Right lobe of liver (tissue), 6 donors: ENCODE measurements around the gene GNG11. TPM values are rescaled to one million over a fixed set of nuclear protein-coding genes. Genes with fewer than 3 reads are reported as not detected.

ENCODE experiments used
- ATAC-seq, 4 donors: fragments of 200-7000 bp; cut with Tn5 transposase; one replicate each; pipeline ENCODE4 v1.9.1; 2020; ENCODE audit warnings: mild to moderate bottlenecking in 4 of 4, moderate library complexity in 4 of 4
- DNase-seq, 3 donors: peaks; one replicate each; pipeline ENCODE4 v3.0.0-alpha.2; 2020
- H3K27ac ChIP-seq, 3 donors: fragments of 200-600 bp; one replicate each; pipeline ENCODE4 v1.8.0; 2022
- H3K27me3 ChIP-seq, 2 donors: fragments of 200-600 bp; one replicate each; pipeline ENCODE4 v1.8.0; 2022
- H3K36me3 ChIP-seq, 4 donors: fragments of 200-600 bp; sonication (generic) in 1 of 4; one replicate each; pipeline versions ENCODE4 v1.5.1 to v1.8.0; 2017 to 2022; ENCODE audit warnings: control low read depth in 1 of 4
- H3K4me1 ChIP-seq, 4 donors: fragments of 200-600 bp; sonication (generic) in 1 of 4; one replicate each; pipeline versions ENCODE4 v1.5.1 to v1.8.0; 2017 to 2022; ENCODE audit warnings: control low read depth in 1 of 4
- H3K4me3 ChIP-seq, 3 donors: fragments of 200-600 bp; one replicate each; pipeline ENCODE4 v1.8.0; 2022
- H3K9me3 ChIP-seq, 4 donors: fragments of 200-600 bp; sonication (generic) in 1 of 4; one replicate each; pipeline versions ENCODE4 v1.5.1 to v1.8.0; 2017 to 2022; ENCODE audit warnings: control low read depth in 1 of 4
- POLR2A ChIP-seq: fragments of 450-650 bp; IDR thresholded peaks from one replicate; pipeline ENCODE4 v1.6.1; 2017; ENCODE audit warnings: antibody characterized with exemption, mild to moderate bottlenecking
- WGBS: methylation state at CpG from one replicate; pipeline ENCODE4 v1.1.6; 2018; ENCODE audit warnings: low coverage, low lambda C conversion rate; ENCODE audit not compliant: insufficient coverage; ENCODE audit errors: missing lambda C conversion rate; 5-methylcytosine and 5-hydroxymethylcytosine counted together
- intact Hi-C, 2 donors: fragments of 100-400 bp; cut with DNase I; formaldehyde crosslinking; loops; one replicate each; pipeline versions ENCODE4 v1.11.2 to v1.14.1; 2022
- long read RNA-seq: library from polyadenylated mRNA; unstranded; transcript quantifications from one replicate; pipeline ENCODE4 v2.0.0, GENCODE V29; 2019
- total RNA-seq, 6 experiments: library from RNA; depleted of rRNA in 2 of 6; stranded (reverse); fragments of >200 nt in 2 of 6; fragmentation: NEBNext Ultra II Directional in 3 of 6; extraction: Animal tissue kit (Norgen Biotek cat#: 25700) in 3 of 6; gene quantifications; one replicate each; pipeline versions ENCODE4 v1.1.0 to v1.2.4, GENCODE V29; 2016 to 2023
- TF ChIP-seq, protein P1 (sequence below), 4 donors: fragments of 200-600 bp in 3 of 4; fragments of 450-650 bp in 1 of 4; IDR thresholded peaks; one replicate each; pipeline versions ENCODE4 v1.5.1 to v1.8.0; 2016 to 2022; ENCODE audit warnings: antibody characterized with exemption in 4 of 4, mild to moderate bottlenecking in 2 of 4
- donor health status: DM: no; HTN: yes; CAD: no.
- donor health status: DM: no; HTN: no; CAD: no.
- donor health status: DM: no; HTN: no; CAD: no.
- donor health status: DM: no; HTN: yes; CAD: no.
- donor health status: DM: no; HTN: yes; CAD: no.

The GNG11 gene
- 1 to 10 TPM in 5 of 6 experiments, under 1 TPM in 1; 0.86 to 6.1 (median 4.0) TPM for total RNA-seq
- long read RNA-seq, transcript GNG11-201 (2 exons, 3,055 nt), result major isoform, 9 of 10 reads
- long read RNA-seq, partial matches to known transcripts, result 0 of 10 reads
- long read RNA-seq, other reads (novel, unspliced or antisense), result 1 of 10 reads

- intact Hi-C loops, result no loop called here
- DNase-seq, result peak; percentile 65 to 70 (median 70)
- H3K9me3 ChIP-seq, result no peaks in the 10 kb centered on the region
Observed at GRCh38 chr7:93921607-93922566, at the start of gene GNG11. GNG11 (plus strand) TSS chr7:93921735; CDS start chr7:93922138, 403 bp downstream.

DNA sequence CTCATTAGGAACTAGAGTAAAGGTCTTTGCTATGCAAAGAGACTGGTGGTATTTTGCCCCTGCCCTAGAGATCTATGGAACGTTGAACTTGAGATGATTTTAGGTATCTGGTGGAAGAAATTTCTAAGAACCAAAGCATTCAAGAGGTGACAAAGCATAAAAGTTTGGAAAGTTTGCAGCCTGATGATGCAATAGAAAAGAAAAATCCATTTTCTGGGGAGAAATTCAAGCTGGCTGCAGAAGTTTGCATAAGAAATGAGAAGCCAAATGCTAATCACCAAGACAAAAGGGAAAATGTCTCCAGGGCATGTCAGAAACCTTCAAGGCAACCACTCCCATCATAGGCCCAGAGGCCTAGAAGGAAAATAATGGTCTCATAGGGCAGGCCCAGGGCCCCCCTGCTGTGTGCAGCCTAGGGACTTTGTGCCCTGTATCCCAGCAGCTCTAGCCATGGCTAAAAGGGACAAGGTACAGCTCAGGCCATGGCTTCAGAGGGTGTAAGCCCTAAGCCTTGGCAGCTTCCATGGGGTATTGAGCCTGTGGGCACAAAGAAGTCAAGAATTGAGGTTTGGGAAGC lies 47.4 kb upstream of the GNG11 start:
- 43% methylated on average over 1 of the region's 1 CpG for WGBS
- H3K36me3 ChIP-seq, result no peaks in the 10 kb centered on the region
- no peak overlapping the region for H3K27ac ChIP-seq
- intact Hi-C loops, result no loop called here
- no peaks in the 10 kb centered on the region for H3K27me3 ChIP-seq
- no peaks in the 10 kb centered on the region for H3K4me1 ChIP-seq
- no peak for ATAC-seq
- TF ChIP-seq, protein P1, sequence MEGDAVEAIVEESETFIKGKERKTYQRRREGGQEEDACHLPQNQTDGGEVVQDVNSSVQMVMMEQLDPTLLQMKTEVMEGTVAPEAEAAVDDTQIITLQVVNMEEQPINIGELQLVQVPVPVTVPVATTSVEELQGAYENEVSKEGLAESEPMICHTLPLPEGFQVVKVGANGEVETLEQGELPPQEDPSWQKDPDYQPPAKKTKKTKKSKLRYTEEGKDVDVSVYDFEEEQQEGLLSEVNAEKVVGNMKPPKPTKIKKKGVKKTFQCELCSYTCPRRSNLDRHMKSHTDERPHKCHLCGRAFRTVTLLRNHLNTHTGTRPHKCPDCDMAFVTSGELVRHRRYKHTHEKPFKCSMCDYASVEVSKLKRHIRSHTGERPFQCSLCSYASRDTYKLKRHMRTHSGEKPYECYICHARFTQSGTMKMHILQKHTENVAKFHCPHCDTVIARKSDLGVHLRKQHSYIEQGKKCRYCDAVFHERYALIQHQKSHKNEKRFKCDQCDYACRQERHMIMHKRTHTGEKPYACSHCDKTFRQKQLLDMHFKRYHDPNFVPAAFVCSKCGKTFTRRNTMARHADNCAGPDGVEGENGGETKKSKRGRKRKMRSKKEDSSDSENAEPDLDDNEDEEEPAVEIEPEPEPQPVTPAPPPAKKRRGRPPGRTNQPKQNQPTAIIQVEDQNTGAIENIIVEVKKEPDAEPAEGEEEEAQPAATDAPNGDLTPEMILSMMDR (IDR thresholded peaks at IDR 0.05), result no peak
- TF ChIP-seq POLR2A, result no peak
- no peak for DNase-seq
- H3K9me3 ChIP-seq, result no peaks in the 10 kb centered on the region
- H3K4me3 ChIP-seq, result no peak overlapping the region

More at GRCh38 chr7:93921607-93922566, at the start of gene GNG11:
- Histone ChIP-seq H3K4me3 (peak within 1 kb of the TSS; percentile 37 to 49 (median 46)), H3K27me3 (no peaks in the 10 kb centered on the region), H3K36me3 (no peaks in the 10 kb centered on the region), H3K4me1 (peaks cover 0 to 4% (median 0%) of the 10 kb centered on the region in 4 donors), H3K27ac (peak within 1 kb of the TSS; percentile 34 to 86 (median 62))
- peak; percentile 85 to 89 (median 88) for ATAC-seq
- 6% methylated on average over 15 of the region's 39 CpGs for WGBS
- TF ChIP-seq, protein P1 (IDR thresholded peaks at IDR 0.05), result no peak
- TF ChIP-seq POLR2A, result peak; percentile 34

- Histone ChIP-seq H3K36me3 (no peaks in the 10 kb centered on the region), H3K27ac (no peak overlapping the region), H3K4me1 (no peaks in the 10 kb centered on the region), H3K27me3 (no peaks in the 10 kb centered on the region), H3K4me3 (no peak overlapping the region), H3K9me3 (no peaks in the 10 kb centered on the region)
- no peak for TF ChIP-seq POLR2A
- TF ChIP-seq, protein P1 (IDR thresholded peaks at IDR 0.05), result no peak
- no peak for DNase-seq
- intact Hi-C loops, result no loop called here
- no peak for ATAC-seq
- WGBS, result 54% methylated on average over 3 of the region's 3 CpGs
Observed at GRCh38 chr7:93877742-93878141, 43.8 kb upstream of the GNG11 start.

DNA sequence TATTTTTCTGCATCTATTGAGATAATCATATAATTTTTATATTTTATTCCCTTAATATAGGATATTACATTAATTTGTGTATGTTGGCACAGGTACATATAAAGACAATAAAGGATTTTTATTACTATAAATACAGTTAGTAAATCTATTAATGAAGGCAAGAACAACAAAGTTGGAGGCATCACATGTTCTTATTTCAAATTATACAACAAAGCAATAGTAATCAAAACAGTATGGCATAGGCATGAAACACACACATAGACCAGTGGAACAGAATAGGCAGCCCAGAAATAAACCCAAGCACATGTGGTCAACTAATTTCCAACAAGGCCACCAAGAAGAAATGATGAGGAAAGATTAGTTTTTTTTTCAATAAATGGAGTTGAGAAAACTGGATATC lies 42.2 kb upstream of the GNG11 start:
- Histone ChIP-seq H3K9me3 (no peaks in the 10 kb centered on the region), H3K4me3 (no peak overlapping the region), H3K27ac (no peak overlapping the region), H3K27me3 (no peaks in the 10 kb centered on the region), H3K36me3 (no peaks in the 10 kb centered on the region), H3K4me1 (no peaks in the 10 kb centered on the region)
- ATAC-seq (no peak), DNase-seq (no peak)
- intact Hi-C loops, result no loop called here
- TF ChIP-seq, protein P1 (IDR thresholded peaks at IDR 0.05), result no peak
- no peak for TF ChIP-seq POLR2A
